ENCODE measurements around the gene HMGB4. TPM values are rescaled to one million over a fixed set of nuclear protein-coding genes. Genes with fewer than 3 reads are reported as not detected.

The HMGB4 gene, protein sequence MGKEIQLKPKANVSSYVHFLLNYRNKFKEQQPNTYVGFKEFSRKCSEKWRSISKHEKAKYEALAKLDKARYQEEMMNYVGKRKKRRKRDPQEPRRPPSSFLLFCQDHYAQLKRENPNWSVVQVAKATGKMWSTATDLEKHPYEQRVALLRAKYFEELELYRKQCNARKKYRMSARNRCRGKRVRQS
- total RNA-seq (2012; rRNA removed): not detected in 2 replicates

DNA sequence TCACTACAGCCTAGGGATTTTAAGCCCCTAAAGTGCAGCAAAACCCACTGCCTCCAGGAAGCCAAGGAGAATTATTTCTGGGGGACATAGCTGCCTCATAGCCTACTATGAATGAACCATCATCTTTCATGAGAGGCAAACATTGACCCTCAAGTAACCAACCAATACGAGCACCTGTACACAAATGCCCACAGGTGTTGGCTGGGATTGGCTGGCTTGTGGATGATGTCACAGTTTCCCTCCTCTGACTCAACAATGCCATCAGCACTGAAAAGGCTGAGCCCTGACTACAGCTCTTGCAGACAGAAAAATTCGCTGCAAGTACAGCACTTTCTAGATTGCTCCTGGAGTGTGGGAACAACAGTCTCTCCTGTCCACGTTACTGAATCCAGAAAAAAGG lies at the start of gene HMGB4:
HMGB4 (plus strand) TSS at position 301 of the 400 bp plus-strand sequence. CDS start 113 bp downstream, outside the sequence.
- Histone ChIP-seq H3K4me2 (ENCODE audit: low read length) (no peak within 1 kb of the TSS), H3K4me3 (ENCODE audit: low read length) (no peak within 1 kb of the TSS), H3K27me3 (ENCODE audit: control insufficient read depth, insufficient read depth, low read length) (no peaks in the 10 kb centered on the region), H3K36me3 (ENCODE audit: insufficient read depth, low read length) (no peaks in the 10 kb centered on the region), H3K9ac (ENCODE audit: low read depth, low read length) (no peak within 1 kb of the TSS), H3K4me1 (ENCODE audit: control insufficient read depth, insufficient read depth, low read length) (no peaks in the 10 kb centered on the region), H3K9me3 (replicated peaks; ENCODE audit: low read length) (no peaks in the 10 kb centered on the region)

DNA sequence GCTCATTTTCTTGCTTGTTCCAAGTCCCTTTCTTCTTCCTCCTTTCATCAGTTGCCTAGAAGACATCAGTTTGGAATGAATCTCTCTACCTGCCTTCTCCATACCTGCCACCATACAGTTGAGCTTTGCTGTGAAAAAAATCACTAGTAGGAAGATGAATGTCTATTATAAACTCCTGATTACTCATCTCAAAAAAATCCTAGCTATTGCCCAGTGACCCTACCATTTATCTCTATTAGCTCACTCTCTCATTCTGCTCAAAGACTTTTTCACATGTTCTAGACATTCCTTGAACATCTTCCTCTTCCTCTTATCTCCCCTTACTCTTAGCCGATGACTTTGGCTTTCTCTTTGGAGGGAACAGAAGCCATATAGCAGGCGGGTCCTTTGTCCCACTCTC lies 49.7 kb upstream of the HMGB4 start:
- H3K9ac ChIP-seq (ENCODE audit: low read depth, low read length): no peak overlapping the region

GRCh38 chr1:33815061-33815460 lies 48.8 kb upstream of the HMGB4 start:
- no peak overlapping the region for H3K4me2 ChIP-seq (ENCODE audit: low read length)
- H3K36me3 ChIP-seq (ENCODE audit: insufficient read depth, low read length): no peaks in the 10 kb centered on the region
- no peaks in the 10 kb centered on the region for H3K4me1 ChIP-seq (ENCODE audit: control insufficient read depth, insufficient read depth, low read length)
- H3K27me3 ChIP-seq (ENCODE audit: control insufficient read depth, insufficient read depth, low read length): peaks cover 4% of the 10 kb centered on the region
- no peak overlapping the region for H3K9ac ChIP-seq (ENCODE audit: low read depth, low read length)
- no peaks in the 10 kb centered on the region for H3K9me3 ChIP-seq (replicated peaks; ENCODE audit: low read length)
- no peak overlapping the region for H3K4me3 ChIP-seq (ENCODE audit: low read length)

More for the DNA sequence above, 49.7 kb upstream of the HMGB4 start:
- H3K9me3 ChIP-seq (replicated peaks; ENCODE audit: low read length): no peaks in the 10 kb centered on the region
- H3K36me3 ChIP-seq (ENCODE audit: insufficient read depth, low read length): no peaks in the 10 kb centered on the region
- no peaks in the 10 kb centered on the region for H3K4me1 ChIP-seq (ENCODE audit: control insufficient read depth, insufficient read depth, low read length)
- no peak overlapping the region for H3K4me2 ChIP-seq (ENCODE audit: low read length)
- no peak overlapping the region for H3K4me3 ChIP-seq (ENCODE audit: low read length)
- H3K27me3 ChIP-seq (ENCODE audit: control insufficient read depth, insufficient read depth, low read length): peaks cover 4% of the 10 kb centered on the region

DNA sequence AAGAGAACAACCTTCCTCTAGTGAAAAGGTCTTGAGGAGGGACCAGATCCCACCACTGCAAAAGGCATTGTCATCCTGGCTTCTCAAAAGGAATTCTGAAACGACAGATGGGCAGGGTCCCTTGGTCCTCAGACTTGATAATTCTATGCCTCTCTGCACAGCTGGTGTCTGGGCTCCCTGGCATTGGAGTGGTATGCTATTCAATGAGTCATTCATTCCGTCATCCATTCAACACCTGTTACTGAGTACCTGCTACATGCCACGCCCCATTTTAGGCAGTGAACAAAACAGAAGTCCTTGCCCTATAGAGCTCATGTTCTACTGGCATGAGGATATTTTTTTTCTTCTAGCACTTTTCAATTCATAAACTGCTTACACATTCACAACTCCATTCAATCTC lies 45.8 kb upstream of the HMGB4 start:
- no peaks in the 10 kb centered on the region for H3K9me3 ChIP-seq (replicated peaks; ENCODE audit: low read length)
- peaks cover 4% of the 10 kb centered on the region for H3K27me3 ChIP-seq (ENCODE audit: control insufficient read depth, insufficient read depth, low read length)
- no peak overlapping the region for H3K4me2 ChIP-seq (ENCODE audit: low read length)
- no peak overlapping the region for H3K9ac ChIP-seq (ENCODE audit: low read depth, low read length)
- no peaks in the 10 kb centered on the region for H3K4me1 ChIP-seq (ENCODE audit: control insufficient read depth, insufficient read depth, low read length)
- no peaks in the 10 kb centered on the region for H3K36me3 ChIP-seq (ENCODE audit: insufficient read depth, low read length)
- H3K4me3 ChIP-seq (ENCODE audit: low read length): no peak overlapping the region

GRCh38 chr1:33819290-33819912 lies 44.5 kb upstream of the HMGB4 start:
- Histone ChIP-seq H3K4me2 (ENCODE audit: low read length) (no peak overlapping the region), H3K9ac (ENCODE audit: low read depth, low read length) (no peak overlapping the region), H3K36me3 (ENCODE audit: insufficient read depth, low read length) (no peaks in the 10 kb centered on the region), H3K4me1 (ENCODE audit: control insufficient read depth, insufficient read depth, low read length) (no peaks in the 10 kb centered on the region), H3K9me3 (replicated peaks; ENCODE audit: low read length) (no peaks in the 10 kb centered on the region), H3K4me3 (ENCODE audit: low read length) (no peak overlapping the region), H3K27me3 (ENCODE audit: control insufficient read depth, insufficient read depth, low read length) (no peaks in the 10 kb centered on the region)

DNA sequence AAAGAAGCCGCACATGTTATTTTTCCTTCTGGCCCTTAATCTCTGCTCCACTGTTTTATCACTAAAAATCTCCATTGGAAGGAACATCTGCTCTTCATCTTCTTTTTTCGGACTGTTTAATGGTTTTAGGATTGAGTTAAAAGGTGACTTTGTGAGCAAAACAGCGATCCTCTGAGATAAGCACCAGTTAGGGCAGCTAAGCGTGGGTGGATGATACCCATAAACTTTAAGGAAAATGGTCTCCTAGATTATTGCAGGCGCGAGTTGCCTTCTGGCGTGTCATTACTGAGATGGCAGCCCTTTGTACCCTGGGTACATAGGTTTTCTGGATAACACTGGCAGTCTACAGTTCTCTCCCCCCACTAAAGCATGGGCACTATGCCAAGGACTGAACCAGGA lies 44.0 kb upstream of the HMGB4 start:
- Histone ChIP-seq H3K27me3 (ENCODE audit: control insufficient read depth, insufficient read depth, low read length) (no peaks in the 10 kb centered on the region), H3K4me2 (ENCODE audit: low read length) (no peak overlapping the region), H3K4me1 (ENCODE audit: control insufficient read depth, insufficient read depth, low read length) (no peaks in the 10 kb centered on the region), H3K36me3 (ENCODE audit: insufficient read depth, low read length) (no peaks in the 10 kb centered on the region), H3K4me3 (ENCODE audit: low read length) (no peak overlapping the region), H3K9ac (ENCODE audit: low read depth, low read length) (no peak overlapping the region), H3K9me3 (replicated peaks; ENCODE audit: low read length) (no peaks in the 10 kb centered on the region)

- H3K9me3 ChIP-seq (replicated peaks; ENCODE audit: low read length): no peaks in the 10 kb centered on the region
- no peaks in the 10 kb centered on the region for H3K36me3 ChIP-seq (ENCODE audit: insufficient read depth, low read length)
- no peak overlapping the region for H3K4me2 ChIP-seq (ENCODE audit: low read length)
- H3K4me3 ChIP-seq (ENCODE audit: low read length): no peak overlapping the region
- no peak overlapping the region for H3K9ac ChIP-seq (ENCODE audit: low read depth, low read length)
- H3K4me1 ChIP-seq (ENCODE audit: control insufficient read depth, insufficient read depth, low read length): no peaks in the 10 kb centered on the region
- no peaks in the 10 kb centered on the region for H3K27me3 ChIP-seq (ENCODE audit: control insufficient read depth, insufficient read depth, low read length)
These were observed 43.1 kb upstream of the HMGB4 start for GRCh38 chr1:33820804-33821203.

DNA sequence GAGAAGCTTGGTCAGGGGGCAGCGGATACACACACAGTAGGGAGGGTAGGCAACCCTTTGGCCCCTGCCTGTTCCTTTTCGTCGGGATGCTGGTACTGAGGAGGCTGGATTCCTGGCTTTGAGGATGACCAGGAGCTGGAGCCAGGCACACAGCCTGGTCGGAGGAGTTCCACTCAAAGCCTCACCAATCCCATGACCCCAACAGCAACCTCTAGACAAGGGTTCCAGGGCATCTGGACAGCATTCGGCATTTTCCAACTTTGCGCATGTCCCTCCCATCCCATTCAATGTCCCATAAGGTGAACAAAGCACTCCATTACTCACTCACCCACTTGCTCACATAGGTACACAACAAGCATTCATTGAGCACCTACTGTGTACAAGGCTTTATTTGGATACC lies 42.6 kb upstream of the HMGB4 start:
- H3K36me3 ChIP-seq (ENCODE audit: insufficient read depth, low read length): no peaks in the 10 kb centered on the region
- no peaks in the 10 kb centered on the region for H3K27me3 ChIP-seq (ENCODE audit: control insufficient read depth, insufficient read depth, low read length)
- H3K4me2 ChIP-seq (ENCODE audit: low read length): no peak overlapping the region
- H3K9me3 ChIP-seq (replicated peaks; ENCODE audit: low read length): no peaks in the 10 kb centered on the region
- no peak overlapping the region for H3K9ac ChIP-seq (ENCODE audit: low read depth, low read length)
- no peaks in the 10 kb centered on the region for H3K4me1 ChIP-seq (ENCODE audit: control insufficient read depth, insufficient read depth, low read length)
- H3K4me3 ChIP-seq (ENCODE audit: low read length): no peak overlapping the region

- Histone ChIP-seq H3K4me1 (ENCODE audit: control insufficient read depth, insufficient read depth, low read length) (no peaks in the 10 kb centered on the region), H3K36me3 (ENCODE audit: insufficient read depth, low read length) (no peaks in the 10 kb centered on the region)
These were observed 41.5 kb upstream of the HMGB4 start for GRCh38 chr1:33822396-33822795.

GRCh38 chr1:33823401-33823800 lies 40.5 kb upstream of the HMGB4 start:
- H3K4me1 ChIP-seq (ENCODE audit: control insufficient read depth, insufficient read depth, low read length): no peaks in the 10 kb centered on the region
- H3K4me3 ChIP-seq (ENCODE audit: low read length): no peak overlapping the region
- no peaks in the 10 kb centered on the region for H3K36me3 ChIP-seq (ENCODE audit: insufficient read depth, low read length)
- H3K27me3 ChIP-seq (ENCODE audit: control insufficient read depth, insufficient read depth, low read length): no peaks in the 10 kb centered on the region
- no peaks in the 10 kb centered on the region for H3K9me3 ChIP-seq (replicated peaks; ENCODE audit: low read length)
- no peak overlapping the region for H3K4me2 ChIP-seq (ENCODE audit: low read length)
- H3K9ac ChIP-seq (ENCODE audit: low read depth, low read length): no peak overlapping the region

More at GRCh38 chr1:33822396-33822795, 41.5 kb upstream of the HMGB4 start:
- H3K27me3 ChIP-seq (ENCODE audit: control insufficient read depth, insufficient read depth, low read length): no peaks in the 10 kb centered on the region
- no peak overlapping the region for H3K4me3 ChIP-seq (ENCODE audit: low read length)
- no peak overlapping the region for H3K9ac ChIP-seq (ENCODE audit: low read depth, low read length)
- H3K4me2 ChIP-seq (ENCODE audit: low read length): no peak overlapping the region
- H3K9me3 ChIP-seq (replicated peaks; ENCODE audit: low read length): no peaks in the 10 kb centered on the region

DNA sequence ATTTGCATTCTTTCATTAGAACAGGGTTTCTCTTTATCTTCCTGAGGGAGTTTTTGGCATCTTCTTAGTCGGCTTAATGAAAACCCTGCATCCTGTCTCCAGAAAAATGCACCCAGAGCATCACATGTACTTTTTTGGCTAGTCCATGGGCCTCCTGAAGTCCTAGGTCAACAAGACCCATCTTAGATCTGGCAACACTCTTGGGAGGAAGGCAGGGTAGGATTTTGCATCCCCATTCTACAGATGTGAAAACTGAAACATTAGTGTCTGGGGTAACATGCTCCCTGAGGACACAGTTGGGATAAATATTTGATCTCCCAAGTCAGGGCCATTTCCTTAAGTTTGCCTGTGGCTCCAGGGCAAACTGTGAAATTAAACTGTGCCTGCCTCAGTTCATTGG lies 40.0 kb upstream of the HMGB4 start:
- no peaks in the 10 kb centered on the region for H3K36me3 ChIP-seq (ENCODE audit: insufficient read depth, low read length)
- H3K27me3 ChIP-seq (ENCODE audit: control insufficient read depth, insufficient read depth, low read length): no peaks in the 10 kb centered on the region
- no peak overlapping the region for H3K4me3 ChIP-seq (ENCODE audit: low read length)
- no peaks in the 10 kb centered on the region for H3K4me1 ChIP-seq (ENCODE audit: control insufficient read depth, insufficient read depth, low read length)
- no peaks in the 10 kb centered on the region for H3K9me3 ChIP-seq (replicated peaks; ENCODE audit: low read length)
- no peak overlapping the region for H3K9ac ChIP-seq (ENCODE audit: low read depth, low read length)
- H3K4me2 ChIP-seq (ENCODE audit: low read length): no peak overlapping the region

DNA sequence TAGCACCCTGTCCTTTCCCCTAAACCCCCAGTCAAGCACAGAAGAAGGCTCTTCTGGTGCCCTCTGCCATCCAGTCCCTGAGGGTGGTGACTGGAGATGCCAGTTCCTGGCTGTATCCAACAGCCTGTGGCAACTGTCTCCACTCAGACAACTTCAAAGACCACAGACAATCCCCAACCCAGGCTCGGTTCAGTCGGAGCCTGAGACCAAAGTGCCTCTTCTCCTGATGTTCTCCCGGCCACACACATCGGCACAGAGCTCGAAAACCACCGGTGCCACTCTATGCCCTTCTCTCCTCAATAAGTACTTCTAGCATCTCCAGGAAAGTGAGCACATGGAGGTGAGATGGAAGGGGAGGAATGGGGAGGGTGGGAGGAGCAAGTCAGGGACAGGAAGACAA lies 39.6 kb upstream of the HMGB4 start:
- no peaks in the 10 kb centered on the region for H3K9me3 ChIP-seq (replicated peaks; ENCODE audit: low read length)
- no peak overlapping the region for H3K4me2 ChIP-seq (ENCODE audit: low read length)
- no peaks in the 10 kb centered on the region for H3K27me3 ChIP-seq (ENCODE audit: control insufficient read depth, insufficient read depth, low read length)
- H3K36me3 ChIP-seq (ENCODE audit: insufficient read depth, low read length): no peaks in the 10 kb centered on the region
- no peak overlapping the region for H3K9ac ChIP-seq (ENCODE audit: low read depth, low read length)
- H3K4me1 ChIP-seq (ENCODE audit: control insufficient read depth, insufficient read depth, low read length): no peaks in the 10 kb centered on the region
- H3K4me3 ChIP-seq (ENCODE audit: low read length): no peak overlapping the region

Data from skeletal muscle satellite cell (primary cell).